Measurements from ENCODE around the gene ACOX3. TPM values are rescaled to one million over a fixed set of nuclear protein-coding genes. Genes with fewer than 3 reads are reported as not detected.

Gene ACOX3
- total RNA-seq, 1 experiment from 2014 or later: 17.9 TPM

DNA sequence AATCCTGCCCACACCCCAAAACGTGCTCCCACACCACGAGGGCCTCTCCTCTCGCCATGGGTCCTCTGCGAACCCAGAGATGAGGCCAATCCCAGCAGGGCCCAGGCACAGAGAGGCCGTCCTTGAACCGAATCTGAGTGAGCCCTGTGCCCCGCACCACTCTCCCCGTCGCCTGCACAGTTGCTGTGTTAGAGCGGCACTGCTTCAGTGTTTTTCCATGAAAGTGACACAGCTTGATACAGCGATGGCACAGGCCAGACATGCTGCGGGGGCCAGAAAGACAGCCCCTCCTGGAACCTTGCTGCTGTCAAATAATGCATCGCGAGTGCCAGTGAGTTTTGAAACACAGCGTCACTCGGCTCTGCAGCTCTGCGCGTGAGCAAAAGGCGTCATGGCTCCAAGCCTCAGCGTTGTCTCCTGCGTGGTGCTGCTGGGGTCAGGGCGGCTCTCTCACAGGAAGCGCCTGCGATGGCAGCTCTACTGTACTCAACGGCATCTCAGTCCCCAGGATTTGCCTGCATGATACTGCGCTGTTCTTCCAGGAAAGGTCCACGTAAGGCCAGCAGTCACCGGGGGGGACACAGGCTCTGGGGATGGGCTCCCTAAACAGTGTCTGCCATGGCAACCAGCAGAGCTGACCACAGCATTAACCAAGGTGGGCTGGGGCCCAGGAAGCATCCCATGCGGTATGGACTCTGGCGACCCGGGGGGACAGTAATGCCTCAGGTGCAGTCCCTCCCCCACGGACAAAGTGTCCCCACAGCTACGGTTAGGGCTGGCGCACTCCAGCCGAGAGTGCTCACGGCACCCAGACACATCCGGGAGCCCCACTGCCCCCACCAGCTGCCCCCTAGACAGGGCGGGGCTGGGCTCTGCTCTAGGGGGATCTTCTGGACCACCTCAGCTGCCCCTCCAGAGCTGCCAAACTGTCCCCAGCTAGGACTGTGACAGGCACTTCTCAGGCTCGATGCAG, 63.1 kb downstream of the ACOX3 start:
- TF ChIP-seq, protein P1, sequence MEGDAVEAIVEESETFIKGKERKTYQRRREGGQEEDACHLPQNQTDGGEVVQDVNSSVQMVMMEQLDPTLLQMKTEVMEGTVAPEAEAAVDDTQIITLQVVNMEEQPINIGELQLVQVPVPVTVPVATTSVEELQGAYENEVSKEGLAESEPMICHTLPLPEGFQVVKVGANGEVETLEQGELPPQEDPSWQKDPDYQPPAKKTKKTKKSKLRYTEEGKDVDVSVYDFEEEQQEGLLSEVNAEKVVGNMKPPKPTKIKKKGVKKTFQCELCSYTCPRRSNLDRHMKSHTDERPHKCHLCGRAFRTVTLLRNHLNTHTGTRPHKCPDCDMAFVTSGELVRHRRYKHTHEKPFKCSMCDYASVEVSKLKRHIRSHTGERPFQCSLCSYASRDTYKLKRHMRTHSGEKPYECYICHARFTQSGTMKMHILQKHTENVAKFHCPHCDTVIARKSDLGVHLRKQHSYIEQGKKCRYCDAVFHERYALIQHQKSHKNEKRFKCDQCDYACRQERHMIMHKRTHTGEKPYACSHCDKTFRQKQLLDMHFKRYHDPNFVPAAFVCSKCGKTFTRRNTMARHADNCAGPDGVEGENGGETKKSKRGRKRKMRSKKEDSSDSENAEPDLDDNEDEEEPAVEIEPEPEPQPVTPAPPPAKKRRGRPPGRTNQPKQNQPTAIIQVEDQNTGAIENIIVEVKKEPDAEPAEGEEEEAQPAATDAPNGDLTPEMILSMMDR (IDR thresholded peaks at IDR 0.05; ENCODE audit: unreplicated experiment): no peak
- BruUV-seq (replicated peaks): no TSS peak
- intact Hi-C loops (cut with micrococcal nuclease): no loop called here
- Mint-ChIP-seq H3K9me3 (ENCODE audit: unreplicated experiment) (no peaks in the 10 kb centered on the region), H3K4me1 (ENCODE audit: insufficient read depth, unreplicated experiment) (no peaks in the 10 kb centered on the region), H3K27ac (ENCODE audit: low read depth, unreplicated experiment) (no peak overlapping the region), H3K36me3 (ENCODE audit: insufficient read depth, unreplicated experiment) (no peaks in the 10 kb centered on the region), H3K4me3 (ENCODE audit: unreplicated experiment) (no peak overlapping the region), H3K27me3 (ENCODE audit: insufficient read depth, unreplicated experiment) (no peaks in the 10 kb centered on the region)
- DNase-seq (ENCODE audit: unreplicated experiment): no peak
- ChIA-PET POLR2A (no interaction called here), CTCF (interaction anchor here (0.6 kb wide), 1 partner anchor 39 kb away, joined by 3 read pairs; no protein-coding TSS in a partner anchor)

DNA sequence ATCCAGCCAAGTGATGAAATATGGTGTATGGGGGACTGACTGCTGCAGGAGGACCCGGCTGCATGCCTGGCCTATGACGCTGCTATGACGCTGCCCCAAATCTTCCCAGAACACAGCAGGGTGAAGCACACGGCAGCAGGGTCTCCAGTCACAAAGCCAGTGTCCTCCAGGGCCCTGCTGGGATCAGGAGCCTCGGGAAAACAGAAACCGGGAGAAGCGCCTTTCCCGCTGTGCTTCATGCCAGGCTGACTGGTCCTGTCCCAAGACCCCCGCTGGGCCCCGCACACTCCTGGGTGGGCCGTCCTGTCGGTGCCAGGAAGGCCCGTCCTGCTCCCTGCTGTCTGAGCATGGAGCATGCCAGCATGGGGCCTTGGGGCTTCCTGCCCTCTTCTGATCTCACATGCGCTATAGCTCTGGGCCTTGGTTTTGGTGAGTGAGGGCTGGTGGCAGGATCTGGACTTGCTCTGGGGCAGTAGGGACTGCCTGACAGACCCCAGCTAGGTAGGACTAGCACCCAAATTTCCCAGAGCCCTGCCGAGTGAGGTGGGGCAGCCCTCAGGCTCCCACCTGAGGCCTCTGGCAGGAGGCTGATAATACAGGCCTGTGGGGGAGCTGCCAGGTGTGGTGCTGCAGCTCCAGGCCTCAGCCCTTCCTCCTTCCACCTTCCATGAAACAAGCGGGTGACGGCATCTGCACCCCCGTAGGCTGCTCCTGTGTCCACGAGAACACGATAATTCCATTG, 64.0 kb downstream of the ACOX3 start:
- POLR2A ChIA-PET: no interaction called here
- no peaks in the 10 kb centered on the region for H3K27me3 Mint-ChIP-seq (ENCODE audit: insufficient read depth, unreplicated experiment)
- no peak for DNase-seq (ENCODE audit: unreplicated experiment)
- no peak overlapping the region for H3K27ac Mint-ChIP-seq (ENCODE audit: low read depth, unreplicated experiment)
- no peaks in the 10 kb centered on the region for H3K9me3 Mint-ChIP-seq (ENCODE audit: unreplicated experiment)
- CTCF ChIA-PET: interaction anchor here (0.6 to 1.2 kb wide), 2 partner anchors 40 to 72 kb away, joined by 3 read pairs; no protein-coding TSS in a partner anchor
- intact Hi-C loops (cut with micrococcal nuclease): no loop called here
- TF ChIP-seq, protein P1 (IDR thresholded peaks at IDR 0.05; ENCODE audit: unreplicated experiment): no peak
- H3K36me3 Mint-ChIP-seq (ENCODE audit: insufficient read depth, unreplicated experiment): no peaks in the 10 kb centered on the region
- no peak overlapping the region for H3K4me3 Mint-ChIP-seq (ENCODE audit: unreplicated experiment)
- no peaks in the 10 kb centered on the region for H3K4me1 Mint-ChIP-seq (ENCODE audit: insufficient read depth, unreplicated experiment)
- BruUV-seq (replicated peaks): no TSS peak

DNA sequence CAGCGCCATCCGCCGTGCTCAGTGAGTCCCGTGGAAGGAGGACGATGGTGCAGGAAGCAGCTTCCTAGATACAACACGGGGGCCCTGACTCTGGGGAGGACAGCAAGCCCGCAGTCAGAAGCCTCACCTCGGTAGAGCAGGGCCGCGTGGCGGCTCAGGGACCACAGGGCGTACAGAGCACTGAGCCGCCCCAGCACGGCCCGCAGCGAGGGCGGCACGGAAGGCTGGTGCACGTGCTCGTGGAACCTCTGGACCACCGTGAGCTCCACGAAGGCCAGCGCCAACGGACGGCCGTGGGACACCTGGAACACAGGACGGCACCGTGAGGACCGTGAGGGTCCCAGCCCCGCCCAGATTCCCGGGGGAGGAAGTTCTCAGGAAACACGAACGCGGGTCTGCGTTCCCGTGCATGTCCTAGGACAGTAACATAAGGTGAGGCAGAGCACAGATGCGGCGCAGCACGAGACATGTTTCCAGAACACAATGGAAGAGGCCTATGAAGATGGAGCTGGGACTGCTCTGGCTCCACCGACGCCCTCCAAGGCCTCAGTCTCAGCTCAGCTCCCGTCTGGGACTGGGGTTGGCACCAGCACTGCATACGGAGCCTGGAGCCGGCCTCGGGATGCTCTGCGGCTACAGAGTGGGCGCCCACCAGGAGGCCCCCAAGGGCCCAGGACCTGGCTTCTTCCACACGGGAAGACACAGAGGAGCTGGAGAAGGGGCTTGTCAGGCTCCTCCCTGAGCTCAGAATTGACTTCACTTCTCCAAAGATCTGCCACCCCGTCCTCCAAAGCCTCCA, 65.5 kb downstream of the ACOX3 start:
- intact Hi-C loops (cut with micrococcal nuclease): no loop called here

More for the DNA sequence above, 65.5 kb downstream of the ACOX3 start:
- TF ChIP-seq, protein P1 (IDR thresholded peaks at IDR 0.05; ENCODE audit: unreplicated experiment): no peak
- DNase-seq (ENCODE audit: unreplicated experiment): no peak
- no peaks in the 10 kb centered on the region for H3K36me3 Mint-ChIP-seq (ENCODE audit: insufficient read depth, unreplicated experiment)
- H3K27ac Mint-ChIP-seq (ENCODE audit: low read depth, unreplicated experiment): no peak overlapping the region
- H3K4me1 Mint-ChIP-seq (ENCODE audit: insufficient read depth, unreplicated experiment): no peaks in the 10 kb centered on the region
- H3K4me3 Mint-ChIP-seq (ENCODE audit: unreplicated experiment): no peak overlapping the region
- BruUV-seq (replicated peaks): no TSS peak
- H3K9me3 Mint-ChIP-seq (ENCODE audit: unreplicated experiment): no peaks in the 10 kb centered on the region
- ChIA-PET CTCF (interaction anchor here (1.2 kb wide), 1 partner anchor 71 kb away, joined by 3 read pairs; no protein-coding TSS in a partner anchor), POLR2A (interaction anchor here (0.8 kb wide), 1 partner anchor 107 kb away, joined by 3 read pairs; no protein-coding TSS in a partner anchor)
- H3K27me3 Mint-ChIP-seq (ENCODE audit: insufficient read depth, unreplicated experiment): no peaks in the 10 kb centered on the region

All from MCF 10A (cell line).